GM18861 (cell line): Measurements from ENCODE around the gene MRPL1.
"Not testable (repeated sequence)": the region's sequence is repeated elsewhere in the genome, so short reads cannot be mapped to it uniquely, and the experiment has no call there.

Source experiments
- ATAC-seq: cut with Tn5 transposase; IDR thresholded peaks from one replicate; pipeline ENCODE4 v1.9.1; 2021; ENCODE audit not compliant: unreplicated experiment

Gene MRPL1

DNA sequence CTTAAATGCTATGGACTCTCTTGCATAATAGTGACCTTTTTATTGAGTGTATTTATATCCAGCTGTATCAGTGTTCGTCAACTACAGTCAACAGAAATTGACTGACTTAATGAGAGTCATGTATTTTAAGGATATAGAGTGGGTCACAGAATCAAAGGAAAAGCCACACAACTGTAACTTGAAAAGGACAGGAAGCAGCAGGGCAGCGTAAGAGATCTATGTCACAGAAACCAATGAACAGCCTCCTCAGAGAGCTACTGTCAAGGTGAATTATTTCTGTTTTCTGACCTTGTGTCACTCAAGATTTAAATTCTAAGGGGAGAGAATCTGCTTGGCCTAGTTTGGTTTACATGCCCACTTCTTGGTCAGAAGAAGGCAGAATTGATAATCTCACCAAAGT, 100.4 kb downstream of the MRPL1 start:
- no peak for ATAC-seq

DNA sequence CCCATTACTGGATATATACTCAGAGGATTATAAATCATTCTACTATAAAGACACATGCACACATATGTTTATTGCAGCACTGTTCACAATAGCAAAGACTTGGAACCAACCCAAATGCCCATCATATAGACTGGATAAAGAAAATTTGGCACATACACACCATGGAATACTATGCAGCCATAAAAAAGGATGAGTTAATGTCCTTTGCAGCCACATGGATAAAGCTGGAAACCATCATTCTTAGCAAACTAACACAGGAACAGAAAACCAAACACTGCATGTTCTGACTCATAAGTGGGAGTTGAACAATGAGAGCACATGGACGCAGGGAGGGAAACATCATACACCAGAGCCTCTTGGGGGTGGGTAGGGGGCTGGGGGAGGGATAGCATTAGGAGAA, 111.0 kb downstream of the MRPL1 start:
- ATAC-seq, result not testable (repeated sequence)

DNA sequence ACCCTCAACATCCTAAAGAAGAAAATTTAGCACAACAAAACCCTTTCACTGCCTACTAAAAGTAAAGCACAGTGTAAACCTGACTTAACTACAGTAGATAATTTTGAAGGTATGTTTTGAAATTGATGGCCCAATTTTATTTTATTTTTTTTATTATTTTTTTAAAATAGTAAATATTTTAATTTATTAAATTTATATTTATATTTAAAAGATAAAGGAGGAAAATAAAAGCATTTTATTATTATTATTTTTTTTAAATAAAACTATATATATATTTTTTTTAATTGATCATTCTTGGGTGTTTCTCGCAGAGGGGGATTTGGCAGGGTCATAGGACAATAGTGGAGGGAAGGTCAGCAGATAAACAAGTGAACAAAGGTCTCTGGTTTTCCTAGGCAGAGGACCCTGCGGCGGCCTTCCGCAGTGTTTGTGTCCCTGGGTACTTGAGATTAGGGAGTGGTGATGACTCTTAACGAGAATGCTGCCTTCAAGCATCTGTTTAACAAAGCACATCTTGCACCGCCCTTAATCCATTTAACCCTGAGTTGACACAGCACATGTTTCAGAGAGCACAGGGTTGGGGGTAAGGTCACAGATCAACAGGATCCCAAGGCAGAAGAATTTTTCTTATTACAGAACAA, 120.4 kb downstream of the MRPL1 start:
- not testable (repeated sequence) for ATAC-seq

DNA sequence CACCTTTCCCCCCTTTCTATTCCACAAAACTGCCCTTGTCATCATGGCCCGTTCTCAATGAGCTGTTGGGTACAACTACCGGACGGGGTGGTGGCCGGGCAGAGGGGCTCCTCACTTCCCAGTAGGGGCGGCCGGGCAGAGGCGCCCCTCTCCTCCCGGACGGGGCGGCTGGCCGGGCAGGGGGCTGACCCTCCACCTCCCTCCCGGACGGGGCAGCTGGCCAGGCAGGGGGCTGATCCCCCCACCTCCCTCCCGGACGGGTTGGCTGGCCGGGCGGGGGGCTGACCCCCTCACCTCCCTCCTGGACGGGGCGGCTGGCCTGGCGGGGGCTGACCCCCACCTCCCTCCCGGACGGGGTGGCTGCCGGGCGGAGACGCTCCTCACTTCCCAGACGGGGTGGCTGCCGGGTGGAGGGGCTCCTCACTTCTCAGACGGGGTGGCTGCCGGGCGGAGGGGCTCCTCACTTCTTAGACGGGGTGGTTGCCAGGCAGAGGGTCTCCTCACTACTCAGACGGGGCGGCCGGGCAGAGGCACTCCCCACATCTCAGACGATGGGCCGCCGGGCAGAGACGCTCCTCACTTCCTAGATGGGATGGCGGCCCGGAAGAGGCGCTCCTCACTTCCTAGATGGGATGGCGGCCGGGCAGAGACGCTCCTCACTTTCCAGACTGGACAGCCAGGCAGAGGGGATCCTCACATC, 121.1 kb downstream of the MRPL1 start:
- not testable (repeated sequence) for ATAC-seq

- ATAC-seq, result no peak
These were observed 127.3 kb downstream of the MRPL1 start for GRCh38 chr4:77989968-77990367.

DNA sequence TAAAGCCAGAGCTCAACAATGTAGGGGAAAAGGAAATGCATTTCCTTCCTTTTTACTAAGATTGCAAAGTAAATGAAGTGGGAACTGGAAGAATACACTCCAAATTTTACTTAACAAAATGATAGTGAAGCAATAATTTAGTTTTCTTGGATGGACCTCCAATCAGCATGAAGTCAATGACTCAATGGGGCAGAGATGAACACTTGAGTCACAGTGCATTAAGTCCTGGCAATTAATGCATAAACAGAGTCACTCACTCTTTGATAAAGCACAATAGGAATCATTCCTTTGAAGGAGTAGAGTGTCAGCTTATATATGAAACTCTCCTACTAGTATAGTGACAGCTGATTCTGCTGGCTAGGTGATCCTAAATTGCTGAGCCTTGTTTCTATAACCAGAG, 127.8 kb downstream of the MRPL1 start:
- no peak for ATAC-seq

DNA sequence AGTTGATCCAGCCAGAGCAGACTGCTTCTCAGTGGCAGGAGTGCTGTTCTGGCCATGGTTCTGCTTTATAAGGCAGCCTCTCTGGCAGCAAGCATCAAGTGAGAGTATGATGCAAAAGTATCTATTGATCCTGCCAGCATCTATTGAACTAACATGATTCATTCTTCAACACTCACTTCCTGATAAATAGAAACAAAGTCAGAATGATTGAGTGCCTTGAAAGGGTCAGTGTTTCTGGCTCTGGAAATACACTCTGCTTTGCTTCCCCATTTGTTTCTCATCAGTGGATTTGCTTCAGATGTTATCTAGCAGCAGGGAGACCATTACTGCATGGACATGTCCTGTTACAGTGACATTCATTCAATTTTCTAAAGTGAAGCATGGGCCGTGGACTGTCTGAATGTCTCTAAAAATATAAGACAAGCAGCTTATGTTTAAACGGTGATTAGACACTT, 128.3 kb downstream of the MRPL1 start:
- no peak for ATAC-seq

DNA sequence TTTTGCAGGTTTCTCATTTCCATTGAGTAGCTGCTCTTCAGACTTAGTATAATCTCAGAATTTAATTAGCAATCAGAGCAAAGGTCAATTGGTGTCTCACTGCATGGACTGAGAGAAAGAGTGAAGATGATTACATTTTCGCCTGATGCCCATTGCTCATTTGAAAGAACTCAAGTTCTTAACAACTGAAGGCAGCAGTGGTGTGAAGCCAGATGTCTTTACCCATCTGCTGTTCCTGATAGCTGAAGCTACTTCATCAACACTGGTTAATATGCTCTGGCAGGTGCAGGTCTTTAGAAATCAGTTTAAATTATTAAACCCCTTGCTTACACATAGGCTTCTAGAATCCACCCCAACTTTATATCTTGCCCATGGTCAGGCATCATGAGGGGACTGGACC, 130.0 kb downstream of the MRPL1 start:
- no peak for ATAC-seq

DNA sequence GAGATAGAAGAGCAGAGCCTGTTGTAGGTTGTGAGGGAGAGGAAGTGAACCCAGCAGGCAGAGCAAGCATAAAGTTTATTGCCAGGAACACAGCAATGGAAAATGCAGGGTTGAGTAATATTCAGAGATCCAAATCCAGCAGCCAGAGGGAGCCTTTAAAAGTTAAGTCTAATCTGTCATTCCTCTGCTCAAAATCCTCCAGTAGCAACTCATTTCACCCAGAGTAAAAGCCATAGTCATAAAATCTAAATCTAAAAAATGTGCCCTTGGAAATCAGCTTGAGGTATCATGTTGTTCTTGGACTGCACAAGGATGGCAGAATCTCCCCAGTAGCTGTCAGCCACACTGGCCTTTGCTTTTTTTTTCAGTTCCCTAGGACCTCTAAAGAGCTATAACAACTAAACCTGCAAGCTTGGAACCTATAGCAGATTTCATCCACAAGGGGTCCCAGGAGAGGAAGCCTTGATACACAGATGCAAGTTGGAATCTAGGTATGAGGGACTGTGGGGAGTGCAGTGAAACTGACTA, 131.6 kb downstream of the MRPL1 start:
- ATAC-seq, result peak; percentile 81

DNA sequence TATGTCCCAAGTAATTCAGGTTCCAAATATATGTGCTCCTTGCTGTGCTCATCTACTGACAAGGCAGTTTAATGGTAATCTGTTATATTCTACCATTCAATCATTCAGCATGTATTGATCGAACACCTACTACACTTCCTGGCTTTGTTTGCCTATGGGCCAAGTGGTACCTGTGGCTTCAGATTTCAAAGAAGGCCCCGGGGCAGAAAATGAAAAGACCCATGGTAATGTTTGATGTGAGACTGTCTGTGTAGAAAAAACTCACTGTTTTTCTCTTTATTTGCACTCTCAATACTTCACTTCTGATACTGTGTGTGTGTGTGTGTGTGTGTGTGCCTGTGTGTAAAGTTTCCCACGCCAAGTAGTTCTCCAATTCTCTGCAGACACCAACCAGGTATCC, 133.4 kb downstream of the MRPL1 start:
- ATAC-seq, result no peak

DNA sequence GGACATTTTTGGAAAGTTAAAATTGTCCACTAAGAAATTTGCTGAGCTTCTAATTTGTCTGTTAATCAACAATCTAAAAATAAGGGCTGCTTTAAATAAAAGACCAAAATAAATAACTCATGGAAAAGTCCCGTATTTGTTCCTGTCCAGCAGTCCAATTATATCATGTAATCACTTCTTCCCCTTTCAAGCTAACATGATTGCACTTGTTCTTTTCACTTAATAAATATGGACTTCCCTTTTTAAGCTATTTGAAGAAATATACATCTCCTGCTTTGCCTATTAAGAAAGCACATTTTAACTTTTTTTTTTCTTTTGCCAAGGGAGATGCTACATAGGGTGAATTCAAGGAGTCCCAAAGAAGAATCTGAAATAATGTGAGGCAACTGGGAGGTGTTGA, 138.9 kb downstream of the MRPL1 start:
- no peak for ATAC-seq

DNA sequence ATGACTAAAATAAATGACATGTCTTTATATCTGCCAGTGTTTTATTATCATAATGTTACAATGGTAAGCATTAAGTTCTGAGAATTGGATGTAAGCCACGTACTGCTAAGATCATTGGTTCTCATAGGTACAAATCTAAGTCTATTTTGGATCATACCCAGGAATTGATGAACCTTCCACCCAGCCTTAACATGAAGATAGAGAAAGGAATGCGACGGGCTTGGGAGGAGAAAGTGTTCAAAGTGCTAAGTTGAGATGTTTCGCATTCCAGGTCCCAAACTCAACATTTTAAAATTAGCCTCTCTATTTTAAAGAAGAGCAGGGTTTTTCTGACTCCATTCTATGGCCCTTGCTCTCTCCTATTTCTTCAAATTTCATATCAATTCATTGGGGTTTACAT, 139.6 kb downstream of the MRPL1 start:
- no peak for ATAC-seq
